GM13976 (cell line): ENCODE data around the gene PHOSPHO2.

Experiments used
- DNase-seq: peaks from one replicate; pipeline ENCODE4 v3.0.0; 2012; ENCODE audit warnings: low spot score
- CTCF ChIP-seq: IDR thresholded peaks from 2 replicates; pipeline ENCODE4 v1.5.1; 2012; ENCODE audit warnings: borderline replicate concordance, mild to moderate bottlenecking; ENCODE audit not compliant: insufficient read depth; ENCODE audit errors: extremely low read depth, missing control alignments, control extremely low read depth
- in situ Hi-C: fragments of 300-500 bp; cut with MboI; formaldehyde crosslinking; loops from one replicate; pipeline ENCODE4 v1.12.0; 2022; ENCODE audit warnings: low sequenced_read_pairs, mixed read lengths, inconsistent platforms; ENCODE audit not compliant: unreplicated experiment

PHOSPHO2 gene

GRCh38 chr2:169667583-169667982, 26.7 kb upstream of the PHOSPHO2 start:
- no peak for DNase-seq
- in situ Hi-C loops: no loop called here
- TF ChIP-seq CTCF: no peak

- TF ChIP-seq CTCF: no peak
- DNase-seq: no peak
- in situ Hi-C loops: no loop called here
Observed at GRCh38 chr2:169670215-169670651, 24.0 kb upstream of the PHOSPHO2 start.

- TF ChIP-seq CTCF: no peak
- in situ Hi-C loops: no loop called here
- no peak for DNase-seq
Observed at GRCh38 chr2:169670937-169671336, 23.3 kb upstream of the PHOSPHO2 start.

GRCh38 chr2:169672406-169672805, 21.9 kb upstream of the PHOSPHO2 start:
- no peak for DNase-seq
- no peak for TF ChIP-seq CTCF
- in situ Hi-C loops: no loop called here

- no peak for TF ChIP-seq CTCF
- DNase-seq: no peak
- in situ Hi-C loops: no loop called here
Observed at GRCh38 chr2:169673106-169673505, 21.2 kb upstream of the PHOSPHO2 start.

GRCh38 chr2:169673921-169674320, 20.3 kb upstream of the PHOSPHO2 start:
- no peak for TF ChIP-seq CTCF

GRCh38 chr2:169676357-169676756, 17.9 kb upstream of the PHOSPHO2 start:
- no peak for DNase-seq
- in situ Hi-C loops: no loop called here
- peak; percentile 23 for TF ChIP-seq CTCF

More at GRCh38 chr2:169673921-169674320, 20.3 kb upstream of the PHOSPHO2 start:
- in situ Hi-C loops: no loop called here
- DNase-seq: no peak
